CD4-positive, alpha-beta T cell (primary cell): ENCODE measurements around the gene GDF7. TPM values are rescaled to one million over a fixed set of nuclear protein-coding genes. Genes with fewer than 3 reads are reported as not detected.

Experiments used
- ATAC-seq: fragments of 200-7000 bp; cut with Tn5 transposase; one replicate; pipeline ENCODE4 v1.10.0; 2022; ENCODE audit warnings: mild to moderate bottlenecking; ENCODE audit not compliant: poor library complexity
- CTCF ChIA-PET: fragments of 350-600 bp; sonication (Branson Sonifier 250); formaldehyde crosslinking; loops from one replicate; lab custom pipeline; 2021; ENCODE audit warnings: antibody characterized with exemption, inconsistent platforms; lab: Charles Lee
- POLR2A ChIA-PET: fragments of 350-600 bp; sonication (Branson Sonifier 250); formaldehyde crosslinking; loops from one replicate; lab custom pipeline; 2021; ENCODE audit warnings: antibody characterized with exemption, inconsistent platforms; lab: Charles Lee
- DNase-seq, 14 experiments: peaks; one replicate each; pipeline ENCODE4 v3.0.0-alpha.2; 2013 to 2020; ENCODE audit warnings: mixed read lengths in 2 of 14
- H3K27ac ChIP-seq, 2 donors: one replicate each; pipeline versions ENCODE4 v1.5.1 to v1.7.0; 2013; ENCODE audit warnings: low read length in 2 of 2, low read depth in 1 of 2, mild to moderate bottlenecking in 1 of 2
- H3K27me3 ChIP-seq, 2 experiments: 1 replicate in 1 of 2; 2 replicates in 1 of 2; pipeline versions ENCODE4 v1.6.1 to v1.7.0; 2013; ENCODE audit warnings: low read length in 2 of 2, control low read depth in 1 of 2, mild to moderate bottlenecking in 1 of 2, moderate library complexity in 1 of 2; ENCODE audit not compliant: insufficient read depth in 2 of 2, control insufficient read depth in 1 of 2
- H3K36me3 ChIP-seq: one replicate; pipeline ENCODE4 v1.6.1; 2013; ENCODE audit warnings: low read length, control low read depth; ENCODE audit not compliant: insufficient read depth
- H3K4me1 ChIP-seq: one replicate; pipeline ENCODE4 v1.6.1; 2013; ENCODE audit warnings: low read length, control low read depth; ENCODE audit not compliant: insufficient read depth
- H3K4me3 ChIP-seq: one replicate; pipeline ENCODE4 v1.5.1; 2013; ENCODE audit warnings: mild to moderate bottlenecking, low read length, moderate library complexity
- H3K9me3 ChIP-seq, 2 experiments: 1 replicate in 1 of 2; 2 replicates in 1 of 2; pipeline versions ENCODE4 v1.6.1 to v1.7.0; 2013; ENCODE audit warnings: low read length in 2 of 2, mild to moderate bottlenecking in 2 of 2, control low read depth in 1 of 2, moderate library complexity in 1 of 2; ENCODE audit not compliant: control insufficient read depth in 1 of 2, insufficient read depth in 1 of 2
- H3K27ac Mint-ChIP-seq: one replicate; pipeline ENCODE4 v1.8.0; 2020; ENCODE audit warnings: mixed read lengths
- H3K27me3 Mint-ChIP-seq: one replicate; pipeline ENCODE4 v1.8.0; 2021; ENCODE audit warnings: mixed read lengths
- H3K36me3 Mint-ChIP-seq: one replicate; pipeline ENCODE4 v1.8.0; 2021; ENCODE audit warnings: low read depth, mixed read lengths
- H3K4me1 Mint-ChIP-seq: one replicate; pipeline ENCODE4 v1.8.0; 2021; ENCODE audit warnings: low read depth, mixed read lengths
- H3K4me3 Mint-ChIP-seq: one replicate; pipeline ENCODE4 v1.8.0; 2020; ENCODE audit warnings: mild to moderate bottlenecking, mixed read lengths
- H3K9me3 Mint-ChIP-seq: one replicate; pipeline ENCODE4 v1.8.0; 2020; ENCODE audit warnings: mixed read lengths
- CTCF ChIP-seq: fragments of 200-600 bp; IDR thresholded peaks from one replicate; pipeline ENCODE4 v1.8.0; 2022; ENCODE audit warnings: antibody characterized with exemption, mild to moderate bottlenecking
- intact Hi-C, 2 experiments: fragments of 100-400 bp; cut with DNase I in 1 of 2; cut with micrococcal nuclease in 1 of 2; formaldehyde crosslinking; loops; one replicate each; pipeline versions ENCODE4 v1.15.1 to v1.9.0; 2023 to 2025; cut with DNase I, micrococcal nuclease
- total RNA-seq, 174 experiments: library from RNA in 2 of 174; stranded (reverse) in 2 of 174; gene quantifications; one replicate each; pipeline ENCODE4 v1.2.3 and lab custom pipeline; 2021 to 2026

The GDF7 gene
- total RNA-seq, 2 experiments from 2014 or later, result 0.05 to 0.14 TPM

GRCh38 chr2:20667151-20667530 is 197 bp downstream of the GDF7 start:
- no peak overlapping the region for H3K4me3 Mint-ChIP-seq
- peaks cover 30% of the 10 kb centered on the region for H3K4me1 Mint-ChIP-seq
- no peak overlapping the region for H3K27ac Mint-ChIP-seq
- Histone ChIP-seq H3K4me3 (peak overlapping the region; percentile 30), H3K27ac (no peak overlapping the region), H3K36me3 (no peaks in the 10 kb centered on the region), H3K4me1 (peaks cover 42% of the 10 kb centered on the region), H3K27me3 (peaks cover 79 to 92% of the 10 kb centered on the region in 2 experiments), H3K9me3 (peaks cover 0 to 39% of the 10 kb centered on the region in 2 experiments)
- peak; percentile 15 for ATAC-seq
- peak in 1 of 14 experiments; percentile 62 for DNase-seq
- no peaks in the 10 kb centered on the region for H3K36me3 Mint-ChIP-seq
- TF ChIP-seq CTCF, result no peak
- H3K27me3 Mint-ChIP-seq, result peaks cover 80% of the 10 kb centered on the region
- POLR2A ChIA-PET, result interaction anchor here (1.9 kb wide), 1 partner anchor 16 kb away, joined by 8 read pairs; the partner anchor contains the start of gene HS1BP3
- H3K9me3 Mint-ChIP-seq, result no peaks in the 10 kb centered on the region
- intact Hi-C loops, result loop anchor here in 1 of 2 experiments (10.0 kb wide), 1 partner anchor 158 kb away; the partner anchor contains the start of gene LDAH
- CTCF ChIA-PET, result interaction anchor here (1.6 kb wide), 1 partner anchor 296 kb away, joined by 5 read pairs; no protein-coding TSS in a partner anchor

- Histone ChIP-seq H3K4me3 (peak overlapping the region; percentile 30), H3K4me1 (peaks cover 42% of the 10 kb centered on the region), H3K36me3 (no peaks in the 10 kb centered on the region), H3K27me3 (peaks cover 80 to 92% of the 10 kb centered on the region in 2 experiments), H3K27ac (no peak overlapping the region), H3K9me3 (peaks cover 0 to 39% of the 10 kb centered on the region in 2 experiments)
- intact Hi-C loops, result loop anchor here in 1 of 2 experiments (10.0 kb wide), 1 partner anchor 157 kb away; the partner anchor contains the start of gene LDAH
- no peak for DNase-seq
- peaks cover 32% of the 10 kb centered on the region for H3K4me1 Mint-ChIP-seq
- no peak for ATAC-seq
- peaks cover 79% of the 10 kb centered on the region for H3K27me3 Mint-ChIP-seq
- no peak for TF ChIP-seq CTCF
- peak overlapping the region; percentile 65 for H3K4me3 Mint-ChIP-seq
- H3K36me3 Mint-ChIP-seq, result no peaks in the 10 kb centered on the region
- no peak overlapping the region for H3K27ac Mint-ChIP-seq
- H3K9me3 Mint-ChIP-seq, result no peaks in the 10 kb centered on the region
- ChIA-PET POLR2A (no interaction called here), CTCF (no interaction called here)
Measured at GRCh38 chr2:20667531-20668401, 822 bp downstream of the GDF7 start.

GRCh38 chr2:20668451-20668850 is 1.5 kb downstream of the GDF7 start:
- no peak for DNase-seq

More at GRCh38 chr2:20668451-20668850, 1.5 kb downstream of the GDF7 start:
- no peak overlapping the region for H3K4me3 ChIP-seq
- Mint-ChIP-seq H3K36me3 (no peaks in the 10 kb centered on the region), H3K4me1 (peaks cover 32% of the 10 kb centered on the region), H3K9me3 (no peaks in the 10 kb centered on the region), H3K27me3 (peaks cover 81% of the 10 kb centered on the region), H3K27ac (no peak overlapping the region), H3K4me3 (peak overlapping the region; percentile 65)
- no peak overlapping the region for H3K27ac ChIP-seq
- ChIA-PET POLR2A (no interaction called here), CTCF (no interaction called here)
- peaks cover 42% of the 10 kb centered on the region for H3K4me1 ChIP-seq
- H3K9me3 ChIP-seq, result peaks cover 0 to 39% of the 10 kb centered on the region in 2 experiments
- no peaks in the 10 kb centered on the region for H3K36me3 ChIP-seq
- ATAC-seq, result no peak
- intact Hi-C loops, result loop anchor here in 1 of 2 experiments (10.0 kb wide), 1 partner anchor 156 kb away; the partner anchor contains the start of gene LDAH
- H3K27me3 ChIP-seq, result peaks cover 75 to 90% of the 10 kb centered on the region in 2 experiments
- TF ChIP-seq CTCF, result no peak
